Measurements from ENCODE around the gene GINS2. TPM values are rescaled to one million over a fixed set of nuclear protein-coding genes. Genes with fewer than 3 reads are reported as not detected.

GINS2 gene
- total RNA-seq, 1 donor from 2014 or later, result not detected

DNA sequence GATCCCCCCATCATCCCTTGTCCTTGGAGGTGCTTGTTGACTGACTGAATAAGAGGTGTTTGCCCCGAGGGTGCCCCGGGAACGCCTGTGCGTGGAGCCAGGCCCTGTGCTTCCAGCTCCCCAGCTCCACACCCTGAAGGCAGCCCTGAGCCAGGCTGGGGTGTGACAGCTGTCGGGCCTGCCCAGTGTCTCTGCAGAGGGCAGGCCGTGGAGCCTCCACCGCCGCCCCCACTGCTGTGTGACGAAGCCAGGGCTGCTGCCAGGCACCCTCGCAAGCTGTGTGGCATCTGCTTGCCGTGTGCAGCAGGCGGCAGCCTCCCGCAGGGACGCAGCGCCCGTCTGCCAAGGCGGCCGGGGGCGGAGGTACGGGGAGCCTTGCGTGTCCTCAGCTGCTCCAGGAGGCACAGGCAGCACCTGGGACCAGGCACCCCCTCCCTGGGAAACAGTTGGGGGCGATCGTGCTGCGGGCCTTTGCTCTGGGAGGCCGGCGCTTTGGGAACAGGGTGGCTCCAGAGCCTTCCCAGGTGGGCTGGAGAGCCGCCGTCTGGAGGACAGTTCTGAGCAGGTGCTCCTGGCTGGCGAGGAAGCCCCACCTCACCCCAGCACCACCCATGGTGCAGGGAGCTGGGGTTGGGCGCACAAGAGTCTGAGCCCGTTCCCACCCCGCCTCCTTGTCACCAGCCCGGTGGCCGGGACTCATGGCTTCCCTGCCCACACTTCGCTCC lies 49.1 kb downstream of the GINS2 start:
- H3K27me3 ChIP-seq, result no peaks in the 10 kb centered on the region
- H3K36me3 ChIP-seq, result peaks cover 0 to 12% of the 10 kb centered on the region in 2 donors
- TF ChIP-seq, protein P1, sequence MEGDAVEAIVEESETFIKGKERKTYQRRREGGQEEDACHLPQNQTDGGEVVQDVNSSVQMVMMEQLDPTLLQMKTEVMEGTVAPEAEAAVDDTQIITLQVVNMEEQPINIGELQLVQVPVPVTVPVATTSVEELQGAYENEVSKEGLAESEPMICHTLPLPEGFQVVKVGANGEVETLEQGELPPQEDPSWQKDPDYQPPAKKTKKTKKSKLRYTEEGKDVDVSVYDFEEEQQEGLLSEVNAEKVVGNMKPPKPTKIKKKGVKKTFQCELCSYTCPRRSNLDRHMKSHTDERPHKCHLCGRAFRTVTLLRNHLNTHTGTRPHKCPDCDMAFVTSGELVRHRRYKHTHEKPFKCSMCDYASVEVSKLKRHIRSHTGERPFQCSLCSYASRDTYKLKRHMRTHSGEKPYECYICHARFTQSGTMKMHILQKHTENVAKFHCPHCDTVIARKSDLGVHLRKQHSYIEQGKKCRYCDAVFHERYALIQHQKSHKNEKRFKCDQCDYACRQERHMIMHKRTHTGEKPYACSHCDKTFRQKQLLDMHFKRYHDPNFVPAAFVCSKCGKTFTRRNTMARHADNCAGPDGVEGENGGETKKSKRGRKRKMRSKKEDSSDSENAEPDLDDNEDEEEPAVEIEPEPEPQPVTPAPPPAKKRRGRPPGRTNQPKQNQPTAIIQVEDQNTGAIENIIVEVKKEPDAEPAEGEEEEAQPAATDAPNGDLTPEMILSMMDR (IDR thresholded peaks at IDR 0.05), result no peak
- H3K9me3 ChIP-seq, result no peaks in the 10 kb centered on the region
- H3K4me1 ChIP-seq, result peaks cover 0 to 3% of the 10 kb centered on the region in 2 donors
- intact Hi-C loops (cut with DNase I), result no loop called here
- no peak overlapping the region for H3K27ac ChIP-seq
- no peak overlapping the region for H3K4me3 ChIP-seq
- no peak for DNase-seq (ENCODE audit: low spot score in 2 of 2)

DNA sequence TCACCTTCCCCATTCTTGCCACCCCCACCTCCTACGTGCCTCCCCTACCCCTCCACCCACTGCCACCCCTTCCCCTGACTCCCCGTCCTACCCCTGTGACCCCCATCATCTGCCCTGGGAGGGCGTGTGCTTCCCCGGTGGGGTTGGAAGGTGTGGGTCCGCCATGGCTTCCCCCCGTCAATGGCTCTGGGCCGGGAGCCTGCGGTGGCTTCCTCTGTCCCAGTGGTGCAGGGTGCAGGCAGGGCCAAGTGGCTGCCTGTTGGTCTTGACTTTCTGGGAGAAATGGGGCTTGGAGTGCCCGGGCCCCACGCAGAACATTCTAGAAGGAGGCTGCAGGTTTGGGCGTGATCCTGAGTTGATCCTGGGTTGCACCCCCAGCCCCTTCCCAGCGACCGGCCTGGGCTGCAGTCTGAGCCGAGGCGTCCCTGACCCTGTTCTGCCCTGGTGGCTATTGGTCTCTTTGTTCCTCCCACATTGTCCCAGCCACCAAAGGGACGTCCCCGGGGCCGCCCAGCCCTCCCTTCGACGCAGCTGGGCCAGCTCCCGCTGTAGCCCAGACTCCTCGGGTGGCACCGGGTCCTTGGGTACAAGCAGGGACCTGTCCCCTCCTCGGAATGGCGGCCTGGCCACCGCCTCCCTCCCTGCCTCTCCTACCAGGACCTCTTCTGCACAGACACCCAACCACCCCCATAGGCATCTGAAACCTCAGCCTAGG lies 49.9 kb downstream of the GINS2 start:
- peaks cover 0 to 21% of the 10 kb centered on the region in 2 donors for H3K36me3 ChIP-seq
- no peak overlapping the region for H3K4me3 ChIP-seq
- H3K4me1 ChIP-seq, result peaks cover 0 to 3% of the 10 kb centered on the region in 2 donors
- TF ChIP-seq, protein P1 (IDR thresholded peaks at IDR 0.05), result no peak
- no peak overlapping the region for H3K27ac ChIP-seq
- no peak for DNase-seq (ENCODE audit: low spot score in 2 of 2)
- no peaks in the 10 kb centered on the region for H3K9me3 ChIP-seq
- no peaks in the 10 kb centered on the region for H3K27me3 ChIP-seq
- intact Hi-C loops (cut with DNase I), result no loop called here

DNA sequence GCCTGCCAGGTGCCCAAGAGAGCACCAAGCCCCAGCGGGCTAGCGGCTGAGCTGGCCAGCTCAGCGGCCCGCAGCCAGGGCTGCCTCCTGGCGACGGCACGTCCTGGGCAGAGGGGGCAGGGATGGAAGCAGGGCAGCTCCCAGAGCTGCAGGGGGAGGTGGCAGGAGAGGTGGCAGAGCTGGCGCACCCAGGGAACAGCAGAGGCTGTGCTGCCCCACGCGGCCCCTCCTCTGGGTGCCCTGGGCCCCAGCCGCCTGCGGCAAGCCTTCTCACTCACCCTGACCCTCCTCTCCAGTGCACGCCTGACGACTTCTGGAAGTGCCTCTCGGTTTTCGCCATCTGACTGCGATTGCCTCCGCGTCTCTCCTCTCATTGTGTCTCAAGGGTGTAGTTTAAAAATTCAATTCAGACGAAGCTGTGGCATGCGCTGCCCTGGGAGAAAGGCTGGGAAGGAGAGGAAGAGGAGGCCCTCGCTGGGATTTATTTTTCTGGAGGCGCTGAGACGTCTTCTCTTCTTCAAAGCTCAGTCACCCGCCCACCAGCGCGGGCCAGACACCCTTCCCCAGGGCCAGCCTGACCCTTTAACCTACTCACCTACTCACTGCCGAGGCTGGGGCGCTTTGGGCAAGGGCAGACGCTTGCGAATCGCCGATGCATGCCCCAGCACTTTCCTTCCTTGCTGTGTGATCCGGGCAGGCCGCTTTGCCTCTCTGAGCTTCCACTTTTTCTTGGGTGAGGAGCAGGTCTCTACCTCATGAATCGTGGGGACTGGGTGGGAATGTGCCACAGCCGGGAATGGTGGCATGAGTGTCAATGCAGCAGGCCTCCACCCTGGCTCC lies 50.7 kb downstream of the GINS2 start:
- intact Hi-C loops (cut with DNase I), result no loop called here
- peaks cover 0 to 21% of the 10 kb centered on the region in 2 donors for H3K36me3 ChIP-seq

DNA sequence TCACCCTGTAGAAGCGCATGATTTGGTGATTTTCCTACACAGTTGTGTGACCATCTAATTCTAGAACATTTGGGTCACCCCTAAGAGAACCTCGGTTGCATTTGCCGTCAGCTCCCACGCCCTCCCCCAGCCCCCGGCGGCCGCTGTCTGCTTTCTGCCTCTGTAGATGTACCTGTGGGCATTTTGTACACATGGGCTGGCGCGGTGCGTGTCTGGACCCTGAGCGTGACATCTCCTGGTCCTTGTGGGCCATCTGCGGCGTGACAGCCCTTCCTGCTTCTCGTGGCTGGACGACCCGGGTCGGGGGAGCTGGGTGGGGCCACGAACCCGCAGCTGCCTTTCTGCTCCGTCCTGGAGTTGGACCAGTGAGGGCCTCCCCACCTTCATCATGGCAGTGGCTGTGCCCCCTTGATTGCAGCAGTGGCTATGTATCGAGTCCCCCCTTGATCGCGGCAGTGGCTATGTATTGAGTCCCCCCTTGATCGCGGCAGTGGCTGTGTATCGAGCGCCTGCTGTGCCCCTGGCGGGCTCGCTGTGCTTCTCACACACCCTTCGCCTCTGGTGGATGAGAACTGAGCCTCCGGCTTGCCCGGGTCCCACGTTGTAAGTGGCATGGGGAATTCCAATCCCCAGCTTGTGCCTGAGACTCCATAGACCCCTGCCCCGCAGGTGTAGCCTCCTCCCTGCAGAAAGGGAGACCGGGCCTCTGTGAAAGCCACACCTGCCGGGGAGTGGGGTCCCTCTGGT lies 51.5 kb downstream of the GINS2 start:
- Histone ChIP-seq H3K36me3 (peaks cover 0 to 21% of the 10 kb centered on the region in 2 donors), H3K27ac (no peak overlapping the region), H3K4me1 (peaks cover 0 to 3% of the 10 kb centered on the region in 2 donors), H3K27me3 (no peaks in the 10 kb centered on the region), H3K4me3 (no peak overlapping the region), H3K9me3 (no peaks in the 10 kb centered on the region)
- intact Hi-C loops (cut with DNase I), result no loop called here
- DNase-seq (ENCODE audit: low spot score in 2 of 2), result no peak
- TF ChIP-seq, protein P1 (IDR thresholded peaks at IDR 0.05), result no peak

More for the DNA sequence above, 50.7 kb downstream of the GINS2 start:
- H3K27me3 ChIP-seq, result no peaks in the 10 kb centered on the region
- TF ChIP-seq, protein P1 (IDR thresholded peaks at IDR 0.05), result no peak
- no peak overlapping the region for H3K27ac ChIP-seq
- H3K9me3 ChIP-seq, result no peaks in the 10 kb centered on the region
- DNase-seq (ENCODE audit: low spot score in 2 of 2), result no peak
- H3K4me1 ChIP-seq, result peaks cover 0 to 3% of the 10 kb centered on the region in 2 donors
- no peak overlapping the region for H3K4me3 ChIP-seq

DNA sequence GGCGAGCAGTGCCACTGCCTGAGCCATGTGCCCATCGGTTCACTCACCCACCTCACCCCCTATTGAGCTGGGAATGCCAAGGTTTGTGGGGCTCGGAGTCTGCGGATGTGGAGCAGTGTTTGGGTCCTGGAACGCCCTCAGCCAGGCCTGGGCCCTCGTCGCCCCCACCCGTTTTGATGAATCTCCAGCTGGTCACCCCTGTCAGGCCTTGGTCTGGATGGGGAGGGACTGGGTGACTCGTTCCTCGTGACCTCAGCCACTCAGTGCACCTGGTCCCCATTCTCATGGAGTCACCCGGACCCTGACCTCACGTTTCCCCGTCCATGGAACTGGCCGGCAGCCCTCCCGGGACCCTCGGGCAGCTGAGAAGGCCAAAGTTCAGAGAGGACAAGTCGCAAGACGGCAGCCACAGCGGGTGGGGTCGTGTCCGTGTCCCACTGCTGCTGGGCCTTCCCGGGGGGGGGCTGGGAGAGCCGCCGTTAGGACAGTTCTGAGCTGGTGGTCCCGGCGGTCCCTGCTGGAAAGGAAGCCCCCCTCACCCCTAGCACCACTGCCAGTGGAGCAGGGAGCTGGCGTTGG lies 52.4 kb downstream of the GINS2 start:
- peaks cover 0 to 1% of the 10 kb centered on the region in 2 donors for H3K4me1 ChIP-seq

More for the DNA sequence above, 52.4 kb downstream of the GINS2 start:
- intact Hi-C loops (cut with DNase I), result no loop called here
- TF ChIP-seq, protein P1 (IDR thresholded peaks at IDR 0.05), result no peak
- Histone ChIP-seq H3K9me3 (no peaks in the 10 kb centered on the region), H3K36me3 (peaks cover 0 to 21% of the 10 kb centered on the region in 2 donors), H3K27ac (no peak overlapping the region), H3K4me3 (no peak overlapping the region), H3K27me3 (no peaks in the 10 kb centered on the region)
- no peak for DNase-seq (ENCODE audit: low spot score in 2 of 2)

Data from ascending aorta (tissue), 2 donors.